Measurements from ENCODE around the gene MORN1.

- TF ChIP-seq POLR2A (IDR thresholded peaks at IDR 0.05; ENCODE audit: low read depth, low read length) (no peak), TAF1 (IDR thresholded peaks at IDR 0.05; ENCODE audit: borderline replicate concordance, low read depth, low read length) (no peak)
Observed at GRCh38 chr1:2337501-2337900, 53.9 kb downstream of the MORN1 start.

All from GM12892 (cell line).